MM.1S (cell line): ENCODE measurements around the gene FADD.

Experiments
- DNase-seq: peaks from one replicate; pipeline ENCODE4 v3.0.0-alpha.2; 2015
- H2AFZ ChIP-seq: fragments of 300-600 bp; sonication (generic); 2 replicates; pipeline ENCODE4 v1.6.0; 2016; ENCODE audit warnings: antibody characterized with exemption, low read length
- H3F3A ChIP-seq: fragments of 300-600 bp; sonication (generic); 2 replicates; pipeline ENCODE4 v1.6.1; 2016; ENCODE audit warnings: mild to moderate bottlenecking, antibody characterized with exemption, low read length, moderate library complexity, mixed read lengths; ENCODE audit not compliant: insufficient read depth
- H3K27ac ChIP-seq: fragments of 300-600 bp; sonication (generic); 2 replicates; pipeline ENCODE4 v1.5.1; 2016; ENCODE audit warnings: mild to moderate bottlenecking, low read length
- H3K27me3 ChIP-seq: fragments of 300-600 bp; sonication (generic); replicated peaks from 2 replicates; pipeline ENCODE4 v1.6.0; 2016; ENCODE audit warnings: low read length; ENCODE audit not compliant: insufficient read depth
- H3K36me3 ChIP-seq: fragments of 300-600 bp; sonication (generic); replicated peaks from 2 replicates; pipeline ENCODE4 v1.6.1; 2016; ENCODE audit warnings: mild to moderate bottlenecking, low read length, mixed read lengths; ENCODE audit not compliant: insufficient read depth
- H3K4me1 ChIP-seq: fragments of 300-600 bp; sonication (generic); 2 replicates; pipeline ENCODE4 v1.6.1; 2016; ENCODE audit warnings: low read length, mixed read lengths
- H3K4me2 ChIP-seq: fragments of 300-600 bp; sonication (generic); 2 replicates; pipeline ENCODE4 v1.6.0; 2016; ENCODE audit warnings: low read depth, low read length
- H3K4me3 ChIP-seq: fragments of 300-600 bp; sonication (generic); 2 replicates; pipeline ENCODE4 v1.5.1; 2016; ENCODE audit warnings: low read length, mixed read lengths
- H3K79me2 ChIP-seq: fragments of 300-600 bp; sonication (generic); 2 replicates; pipeline ENCODE4 v1.6.1; 2016; ENCODE audit warnings: mixed run types, low read length, mixed read lengths
- H3K9ac ChIP-seq: fragments of 300-600 bp; sonication (generic); 2 replicates; pipeline ENCODE4 v1.6.1; 2016; ENCODE audit warnings: low read length, mixed read lengths
- H3K9me2 ChIP-seq: fragments of 300-600 bp; sonication (generic); replicated peaks from 2 replicates; pipeline ENCODE4 v1.6.1; 2016; ENCODE audit warnings: mild to moderate bottlenecking, low read length, mixed read lengths; ENCODE audit not compliant: insufficient read depth
- H3K9me3 ChIP-seq: fragments of 300-600 bp; sonication (generic); replicated peaks from 2 replicates; pipeline ENCODE4 v1.6.1; 2016; ENCODE audit warnings: mild to moderate bottlenecking, low read length, mixed read lengths; ENCODE audit not compliant: insufficient read depth
- H4K20me1 ChIP-seq: fragments of 300-600 bp; sonication (generic); 2 replicates; pipeline ENCODE4 v1.6.1; 2016; ENCODE audit warnings: mild to moderate bottlenecking, low read length, moderate library complexity, mixed read lengths; ENCODE audit not compliant: insufficient read depth
- CTCF ChIP-seq: fragments of 300-600 bp; sonication (generic); IDR thresholded peaks from 2 replicates; pipeline ENCODE4 v1.5.1; 2016; ENCODE audit warnings: antibody characterized with exemption, low read length, mixed read lengths
- EZH2 ChIP-seq: fragments of 300-600 bp; sonication (generic); optimal IDR thresholded peaks from 2 replicates; pipeline ENCODE3; 2017; ENCODE audit warnings: low read depth, mild to moderate bottlenecking, antibody characterized with exemption, low read length, mixed read lengths
- EZH2phosphoT487 ChIP-seq: fragments of 300-600 bp; sonication (generic); IDR thresholded peaks from 2 replicates; pipeline ENCODE4 v1.6.1; 2018; ENCODE audit warnings: antibody characterized with exemption, low read length

Gene FADD

GRCh38 chr11:70169632-70170031, 33.5 kb upstream of the FADD start:
- H3K27me3 ChIP-seq = peaks cover 89% of the 10 kb centered on the region
- no peaks in the 10 kb centered on the region for H3K9me2 ChIP-seq
- no peak overlapping the region for H2AFZ ChIP-seq
- no peaks in the 10 kb centered on the region for H4K20me1 ChIP-seq
- no peaks in the 10 kb centered on the region for H3K9me3 ChIP-seq
- H3K9ac ChIP-seq = no peak overlapping the region
- TF ChIP-seq CTCF = no peak
- TF ChIP-seq EZH2phosphoT487 = no peak
- no peak for TF ChIP-seq EZH2
- H3K4me3 ChIP-seq = no peak overlapping the region
- no peak overlapping the region for H3K4me2 ChIP-seq
- no peak overlapping the region for H3K27ac ChIP-seq
- no peaks in the 10 kb centered on the region for H3K36me3 ChIP-seq
- no peaks in the 10 kb centered on the region for H3K79me2 ChIP-seq
- no peak for DNase-seq
- no peaks in the 10 kb centered on the region for H3F3A ChIP-seq
- H3K4me1 ChIP-seq = no peaks in the 10 kb centered on the region

- TF ChIP-seq EZH2 = no peak
- TF ChIP-seq EZH2phosphoT487 = no peak
- no peak for TF ChIP-seq CTCF
- H4K20me1 ChIP-seq = no peaks in the 10 kb centered on the region
- no peak overlapping the region for H3K9ac ChIP-seq
- no peak overlapping the region for H3K4me2 ChIP-seq
- peaks cover 89% of the 10 kb centered on the region for H3K27me3 ChIP-seq
- H3K9me2 ChIP-seq = no peaks in the 10 kb centered on the region
- no peaks in the 10 kb centered on the region for H3K9me3 ChIP-seq
- no peak overlapping the region for H3K4me3 ChIP-seq
- H3K4me1 ChIP-seq = no peaks in the 10 kb centered on the region
- H3K79me2 ChIP-seq = no peaks in the 10 kb centered on the region
- no peak overlapping the region for H2AFZ ChIP-seq
- H3K27ac ChIP-seq = no peak overlapping the region
- H3K36me3 ChIP-seq = no peaks in the 10 kb centered on the region
- H3F3A ChIP-seq = no peaks in the 10 kb centered on the region
- DNase-seq = no peak
Observed at GRCh38 chr11:70170596-70171210, 32.4 kb upstream of the FADD start.

DNA sequence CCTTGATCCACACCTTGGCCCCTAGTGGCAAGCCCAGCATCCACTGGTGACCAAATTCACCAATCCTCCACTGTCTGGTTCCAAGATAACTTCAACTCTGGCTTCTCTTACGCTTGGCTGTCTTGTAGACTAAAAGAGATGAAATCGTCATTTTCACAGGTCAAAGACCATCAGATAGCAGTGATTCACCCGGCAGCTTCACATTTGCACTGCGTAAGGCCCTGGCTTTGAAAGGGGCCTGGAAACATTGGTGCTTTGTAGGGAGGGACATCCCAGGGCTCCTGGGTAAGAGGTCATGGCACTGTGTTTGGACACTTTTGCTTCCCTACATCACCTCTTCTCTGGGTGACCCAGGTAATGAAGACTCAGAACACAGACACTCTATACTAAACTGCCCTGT, 30.1 kb upstream of the FADD start:
- H3K9ac ChIP-seq = no peak overlapping the region
- peaks cover 86% of the 10 kb centered on the region for H3K27me3 ChIP-seq
- H3K36me3 ChIP-seq = no peaks in the 10 kb centered on the region
- H3K4me3 ChIP-seq = no peak overlapping the region
- no peaks in the 10 kb centered on the region for H3K4me1 ChIP-seq
- H2AFZ ChIP-seq = no peak overlapping the region
- no peak overlapping the region for H3K27ac ChIP-seq
- DNase-seq = no peak
- H3K4me2 ChIP-seq = no peak overlapping the region
- no peak for TF ChIP-seq EZH2phosphoT487
- no peak for TF ChIP-seq EZH2
- no peak for TF ChIP-seq CTCF
- no peaks in the 10 kb centered on the region for H3K9me2 ChIP-seq
- H3K79me2 ChIP-seq = no peaks in the 10 kb centered on the region
- no peaks in the 10 kb centered on the region for H4K20me1 ChIP-seq
- no peaks in the 10 kb centered on the region for H3F3A ChIP-seq
- H3K9me3 ChIP-seq = no peaks in the 10 kb centered on the region
